Breast epithelium (tissue), 3 donors: Measurements from ENCODE around the gene NEUROD2.

Source experiments
- POLR2A ChIP-seq: fragments of 450-650 bp; IDR thresholded peaks from one replicate; pipeline ENCODE4 v1.6.1; 2016; ENCODE audit warnings: antibody characterized with exemption, mild to moderate bottlenecking, moderate library complexity
- TF ChIP-seq, protein P1 (sequence below), 3 donors: fragments of 450-650 bp; IDR thresholded peaks; one replicate each; pipeline ENCODE4 v1.5.1; 2016 to 2017; ENCODE audit warnings: antibody characterized with exemption in 3 of 3, mild to moderate bottlenecking in 3 of 3, moderate library complexity in 3 of 3

GRCh38 chr17:39581071-39581758 is 26.5 kb downstream of the NEUROD2 start:
- TF ChIP-seq, protein P1, sequence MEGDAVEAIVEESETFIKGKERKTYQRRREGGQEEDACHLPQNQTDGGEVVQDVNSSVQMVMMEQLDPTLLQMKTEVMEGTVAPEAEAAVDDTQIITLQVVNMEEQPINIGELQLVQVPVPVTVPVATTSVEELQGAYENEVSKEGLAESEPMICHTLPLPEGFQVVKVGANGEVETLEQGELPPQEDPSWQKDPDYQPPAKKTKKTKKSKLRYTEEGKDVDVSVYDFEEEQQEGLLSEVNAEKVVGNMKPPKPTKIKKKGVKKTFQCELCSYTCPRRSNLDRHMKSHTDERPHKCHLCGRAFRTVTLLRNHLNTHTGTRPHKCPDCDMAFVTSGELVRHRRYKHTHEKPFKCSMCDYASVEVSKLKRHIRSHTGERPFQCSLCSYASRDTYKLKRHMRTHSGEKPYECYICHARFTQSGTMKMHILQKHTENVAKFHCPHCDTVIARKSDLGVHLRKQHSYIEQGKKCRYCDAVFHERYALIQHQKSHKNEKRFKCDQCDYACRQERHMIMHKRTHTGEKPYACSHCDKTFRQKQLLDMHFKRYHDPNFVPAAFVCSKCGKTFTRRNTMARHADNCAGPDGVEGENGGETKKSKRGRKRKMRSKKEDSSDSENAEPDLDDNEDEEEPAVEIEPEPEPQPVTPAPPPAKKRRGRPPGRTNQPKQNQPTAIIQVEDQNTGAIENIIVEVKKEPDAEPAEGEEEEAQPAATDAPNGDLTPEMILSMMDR (IDR thresholded peaks at IDR 0.05), result no peak
- TF ChIP-seq POLR2A, result no peak
